GM12891 (cell line): Measurements from ENCODE around the gene KNDC1.

ENCODE experiments used
- DNase-seq: peaks from one replicate; pipeline ENCODE4 v3.0.0; 2011; ENCODE audit warnings: low spot score; ENCODE audit not compliant: insufficient read length
- FAIRE-seq: peaks from 2 replicates; lab custom pipeline; 2011; peaks lifted over from hg19 to GRCh38; lab: Jason Lieb, UNC
- PAX5 ChIP-seq: IDR thresholded peaks from 2 replicates; pipeline ENCODE4 v1.6.1; 2011; ENCODE audit warnings: low read length, moderate library complexity, mild to moderate bottlenecking; ENCODE audit not compliant: insufficient read depth, severe bottlenecking
- POLR2A ChIP-seq: IDR thresholded peaks from 2 replicates; pipeline ENCODE4 v1.6.1; 2011; ENCODE audit warnings: low read depth, low read length, control low read depth
- POLR2AphosphoS5 ChIP-seq: IDR thresholded peaks from 2 replicates; pipeline ENCODE4 v1.6.1; 2011; ENCODE audit warnings: low read depth, low read length, control low read depth
- POU2F2 ChIP-seq: IDR thresholded peaks from 2 replicates; pipeline ENCODE4 v1.6.1; 2011; ENCODE audit warnings: low read depth, mild to moderate bottlenecking, control low read depth, low read length, moderate library complexity
- SPI1 ChIP-seq: IDR thresholded peaks from 2 replicates; pipeline ENCODE4 v1.6.1; 2011; ENCODE audit warnings: low read depth, low read length, control low read depth
- TAF1 ChIP-seq: IDR thresholded peaks from 2 replicates; pipeline ENCODE4 v1.6.1; 2011; ENCODE audit warnings: low read depth, low read length, control low read depth

Gene KNDC1

DNA sequence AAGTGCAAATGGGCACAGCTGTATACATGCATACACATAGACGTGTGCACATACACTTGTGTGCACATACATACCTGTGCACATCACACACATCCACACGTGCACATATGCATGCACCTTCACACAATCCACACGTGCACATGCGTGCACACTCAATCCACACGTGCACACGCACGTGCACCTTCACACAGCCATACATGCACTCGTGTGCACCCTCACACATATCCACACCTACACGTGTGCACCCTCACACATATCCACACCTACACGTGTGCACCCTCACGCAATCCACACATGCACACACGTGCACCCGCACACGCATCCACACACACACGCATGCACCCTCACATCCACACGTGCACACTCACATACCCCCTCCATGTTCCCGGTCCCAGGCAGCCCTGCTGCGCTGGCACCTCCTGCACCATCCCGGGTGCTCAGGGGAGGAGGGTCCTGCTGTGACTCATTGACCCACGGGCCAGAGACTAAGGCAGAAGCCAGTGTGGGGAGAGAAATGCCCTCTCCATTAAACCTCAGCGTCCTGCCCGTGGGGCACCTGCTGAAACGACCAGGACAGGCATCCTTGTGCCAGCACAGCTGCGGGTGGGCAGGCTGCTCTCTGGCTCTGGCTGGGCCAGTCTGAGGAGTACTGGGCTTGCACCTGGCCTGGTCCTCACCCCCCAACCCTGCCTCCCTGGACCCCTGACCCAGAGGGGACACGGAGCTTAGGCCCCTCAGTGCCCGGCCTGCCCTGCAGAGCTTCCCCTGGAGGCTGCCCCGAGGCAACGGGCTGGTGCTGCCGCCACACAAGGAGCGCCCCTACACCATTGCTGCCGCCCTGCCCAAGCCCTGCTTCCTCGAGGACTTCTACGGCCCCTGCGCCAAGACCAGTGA is 52.2 kb downstream of the KNDC1 start:
- DNase-seq (no peak), FAIRE-seq (no peak)
- TF ChIP-seq POLR2A = no peak
- no peak for TF ChIP-seq POU2F2
- no peak for TF ChIP-seq POLR2AphosphoS5
- no peak for TF ChIP-seq PAX5
- no peak for TF ChIP-seq TAF1
- TF ChIP-seq SPI1 = no peak

GRCh38 chr10:133212853-133213494 is 53.0 kb downstream of the KNDC1 start:
- DNase-seq = no peak
- no peak for FAIRE-seq
- TF ChIP-seq POLR2AphosphoS5 = no peak
- no peak for TF ChIP-seq TAF1
- TF ChIP-seq POLR2A = no peak
- no peak for TF ChIP-seq POU2F2
- TF ChIP-seq SPI1 = no peak
- TF ChIP-seq PAX5 = no peak

- DNase-seq (no peak), FAIRE-seq (no peak)
- TF ChIP-seq POLR2A = no peak
- TF ChIP-seq POLR2AphosphoS5 = no peak
- TF ChIP-seq PAX5 = no peak
- TF ChIP-seq SPI1 = no peak
- TF ChIP-seq TAF1 = no peak
- no peak for TF ChIP-seq POU2F2
Observed at GRCh38 chr10:133213641-133214467, 53.8 kb downstream of the KNDC1 start.

DNA sequence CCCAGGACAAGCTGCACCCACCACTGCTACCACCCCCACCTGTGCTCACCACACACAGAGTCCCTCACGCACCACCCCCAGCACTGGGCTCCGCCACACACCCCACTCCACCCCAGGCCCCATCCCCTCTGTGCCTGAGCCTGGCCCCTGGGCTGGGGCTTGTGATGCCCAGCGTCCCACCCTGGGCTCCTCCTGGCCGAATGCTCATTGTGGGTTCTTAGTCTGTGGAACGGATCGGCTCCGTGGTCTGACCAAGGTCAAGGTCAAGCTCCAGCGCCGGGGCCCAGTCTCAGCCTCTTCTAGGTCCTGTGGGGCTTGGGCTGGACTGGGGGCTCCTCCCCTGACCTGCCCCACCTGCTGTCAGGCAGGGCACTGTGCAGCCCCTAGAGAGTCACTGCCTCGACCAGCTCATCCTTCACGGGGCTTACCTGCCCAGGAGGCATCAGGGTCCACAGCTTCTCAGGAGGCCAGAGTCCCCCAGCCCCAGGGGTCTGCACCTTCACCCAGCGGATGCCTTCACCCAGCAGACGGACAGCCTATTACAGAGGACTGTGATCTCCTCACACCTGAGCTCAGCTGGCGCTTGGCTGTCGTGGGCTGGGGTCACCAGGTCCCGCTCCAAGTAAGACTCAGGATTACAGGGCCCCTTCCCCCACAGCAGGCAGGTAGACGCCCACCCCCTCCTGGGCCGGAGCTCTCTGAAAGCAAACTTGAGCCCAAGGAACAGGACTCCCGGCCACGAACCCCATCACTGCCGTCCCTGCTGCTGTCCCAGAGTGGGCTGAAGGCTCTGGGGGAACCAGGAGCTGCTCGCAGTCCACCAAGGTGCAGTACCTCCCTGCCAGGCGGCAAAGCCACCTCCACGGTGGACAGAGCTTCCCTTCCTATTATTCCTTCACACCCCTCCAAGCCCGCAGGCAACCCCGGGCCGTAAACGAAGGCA is 54.7 kb downstream of the KNDC1 start:
- no peak for TF ChIP-seq POU2F2
- TF ChIP-seq POLR2A = no peak
- TF ChIP-seq SPI1 = no peak
- no peak for TF ChIP-seq TAF1
- TF ChIP-seq PAX5 = no peak
- no peak for TF ChIP-seq POLR2AphosphoS5
- DNase-seq = no peak
- FAIRE-seq = no peak

DNA sequence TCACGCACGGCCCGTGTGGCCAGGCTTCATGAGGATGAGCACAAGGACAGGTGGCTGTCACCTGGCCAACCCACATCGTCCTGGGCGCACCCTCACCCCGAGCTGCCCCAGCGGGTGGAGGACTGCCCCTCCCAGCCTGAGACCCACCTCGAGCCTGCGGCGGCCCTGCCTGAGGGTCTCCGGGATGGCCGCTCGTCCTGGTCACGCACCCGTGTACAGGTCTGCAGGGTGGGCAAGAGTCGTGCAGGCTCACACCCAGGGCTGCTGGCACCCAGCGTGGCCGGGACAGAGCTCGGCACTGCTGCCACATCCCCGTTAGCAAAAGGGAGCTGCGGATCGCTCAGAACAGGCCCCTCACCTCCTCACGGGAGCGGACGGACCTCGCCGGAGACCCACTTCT is 55.6 kb downstream of the KNDC1 start:
- no peak for FAIRE-seq

GRCh38 chr10:133216776-133217175 is 56.8 kb downstream of the KNDC1 start:
- TF ChIP-seq POLR2A (no peak), POU2F2 (no peak), POLR2AphosphoS5 (no peak), SPI1 (no peak), PAX5 (no peak), TAF1 (no peak)
- FAIRE-seq = no peak
- DNase-seq = no peak

More for the DNA sequence above, 55.6 kb downstream of the KNDC1 start:
- DNase-seq = no peak
- TF ChIP-seq POU2F2 (no peak), SPI1 (no peak), TAF1 (no peak), PAX5 (no peak), POLR2A (no peak), POLR2AphosphoS5 (no peak)

DNA sequence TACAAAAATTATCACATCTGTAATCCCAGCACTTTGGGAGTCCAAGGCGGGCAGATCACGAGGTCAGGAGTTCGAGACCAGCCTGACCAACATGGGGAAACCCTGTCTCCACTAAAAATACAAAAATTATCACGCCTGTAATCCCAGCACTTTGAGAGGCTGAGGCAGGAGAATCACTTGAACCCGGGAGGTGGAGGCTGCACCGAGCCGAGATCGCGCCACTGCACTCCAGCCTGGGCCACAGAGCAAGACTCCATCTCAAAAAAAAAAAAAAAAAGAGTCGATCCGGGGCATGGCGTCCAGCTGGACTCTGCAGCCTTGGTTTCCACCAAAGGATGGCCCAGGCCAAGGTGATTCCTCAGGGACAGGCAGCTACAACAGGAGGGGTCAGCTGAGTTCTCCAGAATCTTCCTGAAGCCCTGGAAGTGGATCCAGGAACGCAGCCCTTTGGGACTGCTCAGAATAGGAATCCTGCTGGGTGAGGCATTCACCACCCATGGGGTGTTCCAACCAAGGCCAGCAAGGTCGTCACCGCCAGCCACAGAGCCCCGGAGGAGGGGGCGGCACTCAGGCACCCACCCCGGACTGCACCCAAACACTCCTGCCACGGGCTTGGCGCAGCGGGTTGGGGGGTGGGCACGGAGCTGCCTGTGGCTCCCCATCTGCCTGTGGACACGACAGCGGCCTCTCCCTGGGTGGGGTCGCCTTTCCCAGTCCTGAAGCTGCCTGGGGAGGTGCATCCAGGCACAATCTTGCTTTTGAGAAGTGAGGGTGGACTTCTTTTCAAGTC is 58.0 kb downstream of the KNDC1 start:
- no peak for FAIRE-seq
- DNase-seq = no peak
- TF ChIP-seq SPI1 = no peak
- no peak for TF ChIP-seq PAX5
- no peak for TF ChIP-seq POLR2AphosphoS5
- TF ChIP-seq POLR2A = no peak
- TF ChIP-seq POU2F2 = no peak
- TF ChIP-seq TAF1 = no peak
